Activated T-helper 9 cell treated with anti-CD3 and anti-CD28 coated beads, Interleukin-2, amount 50 U/mL, for 16 hours (primary cell): ENCODE measurements around the gene KCNMB1.

Experiments used
- DNase-seq: peaks from one replicate; pipeline ENCODE4 v3.0.0-alpha.2; 2020; ENCODE audit warnings: low read depth

KCNMB1 gene

DNA sequence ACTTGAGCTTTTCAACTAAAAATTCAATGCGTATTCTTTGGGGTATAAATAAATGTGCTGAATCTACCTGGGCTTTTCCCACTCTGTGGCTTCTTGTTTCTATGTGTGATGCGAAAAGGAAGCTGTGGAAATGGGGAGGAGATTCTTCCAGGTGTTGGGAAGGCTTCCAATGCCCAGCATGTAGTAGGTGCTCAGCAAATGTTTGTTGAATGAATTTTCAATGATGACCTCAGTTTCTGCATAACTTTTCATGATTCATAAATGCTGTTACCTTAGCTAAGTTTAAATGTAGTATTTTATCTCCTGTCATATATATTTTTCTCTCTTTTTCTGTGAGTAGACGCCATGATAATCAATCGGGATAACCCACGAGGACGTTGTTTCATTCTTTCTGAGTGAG is 25.6 kb upstream of the KCNMB1 start:
- DNase-seq = no peak

DNA sequence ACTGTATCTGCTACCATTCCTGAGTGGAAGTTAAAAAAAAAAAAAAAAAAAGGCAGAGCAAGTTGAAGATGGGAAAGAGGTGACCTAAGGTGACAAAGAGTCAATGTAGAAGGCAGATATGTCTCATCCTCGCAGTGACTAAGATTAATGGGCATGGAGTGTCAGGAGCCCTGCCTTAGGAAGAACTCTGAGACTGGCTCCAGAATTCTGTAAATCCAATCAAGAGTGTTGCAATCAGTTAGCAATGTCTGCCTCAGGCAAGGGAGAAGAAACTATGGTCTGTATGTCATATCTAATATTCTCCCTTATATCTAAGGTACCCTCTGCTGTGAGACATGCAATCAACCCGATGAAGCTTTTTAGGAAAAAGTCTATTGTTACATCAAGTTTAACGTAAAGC is 24.7 kb upstream of the KCNMB1 start:
- no peak for DNase-seq

DNA sequence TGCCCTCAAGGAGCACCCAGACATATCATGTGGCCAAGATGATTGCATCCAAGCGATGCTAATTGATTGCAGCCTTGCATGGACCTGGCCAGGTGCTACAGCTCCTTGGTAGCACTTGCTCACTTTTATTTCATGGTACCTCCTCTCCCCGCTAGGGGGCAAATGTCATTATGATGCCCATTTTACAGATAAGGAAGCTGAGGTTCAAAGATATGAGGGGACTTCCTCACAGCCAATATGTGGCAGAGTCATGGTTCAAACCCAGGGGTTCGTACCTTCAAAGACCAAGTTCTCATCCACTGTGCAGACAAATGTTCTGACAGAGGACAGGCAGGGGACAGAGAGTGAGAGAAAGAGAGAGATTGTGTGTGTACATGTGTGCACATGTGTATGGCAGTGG is 21.9 kb upstream of the KCNMB1 start:
- no peak for DNase-seq

DNA sequence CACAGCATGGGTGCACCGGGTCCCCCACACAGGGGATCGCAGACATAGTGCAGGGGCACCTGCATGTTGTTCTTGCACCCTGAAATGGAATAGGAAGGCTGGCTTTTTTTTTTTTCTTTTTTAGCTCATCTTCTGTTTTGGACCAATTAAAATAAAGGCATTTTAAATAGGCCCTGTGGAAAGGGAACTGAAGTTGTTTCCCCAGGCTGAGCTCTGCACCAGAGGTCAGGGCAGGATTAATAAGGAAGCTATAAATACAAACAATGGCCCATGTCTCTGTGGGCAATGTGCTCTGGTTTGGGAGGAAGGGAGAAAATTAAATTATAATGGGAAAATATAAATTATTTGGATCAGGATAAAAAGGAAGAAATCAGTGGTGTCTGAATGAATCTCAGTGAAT is 21.2 kb upstream of the KCNMB1 start:
- no peak for DNase-seq

DNA sequence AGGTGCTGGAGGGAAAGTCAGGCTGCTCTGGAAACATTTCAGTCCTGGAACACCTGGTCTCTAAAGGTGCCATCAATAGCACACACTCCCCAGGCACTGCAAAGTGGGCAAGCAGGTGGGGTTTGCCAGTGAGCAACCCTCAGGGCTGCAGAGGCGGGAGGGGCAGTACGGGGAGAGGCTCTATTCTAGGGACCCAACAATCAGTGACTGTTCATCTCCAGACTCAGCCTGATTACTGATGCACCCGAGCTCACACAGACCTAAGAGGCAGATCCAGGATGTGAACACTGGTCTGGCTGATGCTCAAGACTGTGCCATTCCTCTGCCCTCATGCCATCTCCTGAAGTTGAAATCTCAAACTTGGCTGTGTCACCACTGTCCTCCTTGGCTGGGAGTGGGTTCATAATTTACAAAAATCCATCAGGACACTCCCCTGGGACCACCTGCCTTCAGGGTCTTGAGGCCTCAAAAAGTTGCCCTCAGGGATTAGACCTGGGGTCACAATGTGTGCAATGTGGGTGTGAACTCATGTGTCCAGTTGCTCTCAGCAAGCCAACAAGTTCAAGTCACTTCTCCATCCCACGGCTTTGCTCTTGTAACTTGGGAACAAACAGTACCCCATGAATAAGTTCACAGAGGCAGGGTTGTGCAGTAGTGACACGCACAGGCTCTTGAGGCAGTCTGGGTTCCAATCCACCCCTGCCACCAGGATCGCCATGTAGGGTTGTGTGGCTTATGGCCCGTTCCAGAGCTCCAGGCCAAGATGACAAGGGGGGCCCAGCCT is 19.9 kb upstream of the KCNMB1 start:
- DNase-seq = no peak

DNA sequence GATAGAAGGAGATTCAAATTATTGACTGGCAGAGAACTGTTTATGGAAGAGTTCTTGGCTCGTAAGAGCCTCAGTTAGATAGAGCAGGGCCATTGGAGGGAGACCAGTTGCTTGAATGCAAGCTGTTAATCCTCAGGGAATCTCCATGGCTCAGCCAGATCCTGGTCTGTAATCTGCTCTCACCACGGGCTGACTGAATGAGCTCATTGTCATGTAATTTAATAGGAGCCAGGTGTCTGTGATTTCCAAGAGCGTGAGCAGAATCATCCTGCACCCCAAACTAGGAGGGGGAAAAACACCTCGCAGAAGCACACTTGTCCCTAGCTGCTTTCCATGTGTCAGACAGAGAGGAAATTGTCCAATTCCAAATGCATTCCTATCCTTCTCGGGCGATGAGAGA is 19.1 kb upstream of the KCNMB1 start:
- no peak for DNase-seq

DNA sequence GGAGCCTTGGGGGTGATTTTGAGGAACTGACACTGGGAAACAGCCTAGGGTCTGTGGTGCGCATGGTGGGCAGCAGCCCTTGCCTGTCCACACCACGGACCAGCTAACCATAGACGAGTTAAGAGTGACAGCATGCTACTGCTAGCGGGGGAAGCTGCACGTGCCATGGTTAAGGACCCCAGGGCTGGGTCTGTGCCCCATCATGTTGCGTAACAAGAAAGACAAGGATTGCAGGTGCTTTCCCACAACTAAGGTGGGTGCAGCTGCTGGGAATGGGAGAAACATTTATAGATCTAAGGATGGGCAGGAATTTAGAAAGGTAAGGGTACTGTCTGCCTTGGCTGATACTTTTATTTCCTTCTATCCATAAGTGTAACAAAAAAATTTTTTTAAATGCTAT is 17.9 kb upstream of the KCNMB1 start:
- DNase-seq = no peak

DNA sequence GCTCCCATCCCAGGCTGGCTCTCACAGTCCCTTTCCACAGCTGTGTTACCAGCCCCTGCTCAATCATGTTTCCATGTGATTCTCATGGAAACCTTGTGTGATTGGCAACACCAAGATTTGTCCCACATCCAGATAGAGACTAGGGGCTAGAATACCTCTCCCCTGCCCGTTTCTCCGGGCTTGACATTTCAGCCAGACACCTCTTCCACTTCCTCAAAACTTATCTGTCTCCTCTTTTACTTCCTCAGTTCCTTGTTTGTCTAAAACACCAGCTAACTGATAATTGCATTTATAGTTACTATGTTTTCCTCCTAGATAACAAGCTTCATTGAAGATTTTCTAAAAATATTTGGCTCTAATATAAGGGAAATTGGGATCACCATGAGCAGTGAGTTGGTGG is 16.6 kb upstream of the KCNMB1 start:
- no peak for DNase-seq

DNA sequence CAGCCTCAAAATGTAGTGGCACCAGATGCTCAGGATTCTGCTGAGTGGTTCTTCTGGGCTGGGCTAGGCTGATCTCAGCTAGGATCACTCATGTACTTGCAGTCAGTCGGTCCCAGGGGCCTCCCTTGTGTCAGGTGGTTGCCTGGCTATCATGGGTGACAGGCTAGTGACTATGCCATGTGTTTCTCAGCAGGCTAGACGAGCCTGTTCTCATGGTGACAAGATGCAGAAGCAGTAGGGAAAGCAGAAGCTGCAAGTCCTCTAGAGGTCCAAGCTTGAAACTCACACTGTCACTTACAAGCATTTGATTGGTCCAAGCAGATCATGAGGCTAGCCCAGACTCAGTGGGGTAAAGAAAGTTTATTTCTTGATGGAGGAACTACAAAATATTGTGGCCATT is 15.2 kb upstream of the KCNMB1 start:
- no peak for DNase-seq

DNA sequence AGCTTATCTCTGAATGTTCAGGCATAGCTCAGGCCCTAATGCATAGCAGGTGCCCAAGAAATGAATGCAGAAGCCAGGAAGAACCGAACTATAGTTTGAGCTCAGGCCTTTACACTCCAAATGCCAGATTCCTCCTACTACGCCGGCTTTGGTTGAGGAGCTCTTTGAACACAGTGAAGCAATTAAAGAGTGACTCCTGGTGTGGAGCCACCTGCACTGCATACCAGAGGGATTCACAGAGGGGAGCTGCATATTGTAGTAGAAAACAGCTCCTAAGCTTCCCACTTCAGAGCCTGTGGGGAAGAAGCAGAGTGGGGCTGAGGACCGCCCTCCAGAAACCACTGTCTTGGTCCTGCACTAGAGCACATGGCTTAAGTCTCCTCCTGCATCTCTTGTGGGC is 14.5 kb upstream of the KCNMB1 start:
- DNase-seq = no peak

DNA sequence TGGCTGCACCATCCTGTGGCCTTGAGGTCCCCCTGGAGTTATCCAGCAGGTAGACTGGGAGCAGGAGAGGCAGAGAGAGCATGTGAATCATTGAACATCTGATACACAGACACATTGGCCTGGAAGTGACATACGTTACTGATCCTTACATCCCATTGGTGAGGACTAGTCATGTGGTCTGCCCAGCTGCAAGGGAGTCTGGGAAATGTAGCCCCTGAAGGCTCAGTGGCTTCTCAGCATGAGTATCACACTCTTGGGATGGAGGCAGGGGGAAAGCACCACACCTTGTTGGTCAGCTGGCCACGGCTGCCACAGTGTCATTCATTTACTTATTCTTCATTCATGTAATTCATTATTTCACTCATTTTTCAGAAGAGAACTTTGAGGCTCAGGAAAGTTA is 13.3 kb upstream of the KCNMB1 start:
- DNase-seq = no peak

DNA sequence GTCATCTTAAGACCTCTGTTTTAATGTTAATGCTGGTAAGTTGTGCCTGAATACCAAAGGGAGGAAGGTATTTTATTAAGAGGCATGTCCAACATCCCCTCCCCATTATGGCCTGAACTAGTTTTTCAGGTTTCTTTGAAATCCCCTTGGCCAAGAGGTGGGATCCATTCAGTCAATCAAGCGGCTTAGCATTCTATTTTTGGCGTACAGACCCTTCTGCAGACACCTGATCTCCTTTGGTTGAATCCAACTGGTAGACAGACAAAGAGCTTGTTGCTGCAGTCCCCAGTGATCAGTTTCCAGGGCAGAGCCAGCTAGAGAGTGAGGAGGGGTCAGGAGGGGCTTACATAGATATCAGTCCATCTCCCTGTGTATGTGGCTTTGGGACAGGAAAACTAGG is 7.9 kb upstream of the KCNMB1 start:
- DNase-seq = no peak

DNA sequence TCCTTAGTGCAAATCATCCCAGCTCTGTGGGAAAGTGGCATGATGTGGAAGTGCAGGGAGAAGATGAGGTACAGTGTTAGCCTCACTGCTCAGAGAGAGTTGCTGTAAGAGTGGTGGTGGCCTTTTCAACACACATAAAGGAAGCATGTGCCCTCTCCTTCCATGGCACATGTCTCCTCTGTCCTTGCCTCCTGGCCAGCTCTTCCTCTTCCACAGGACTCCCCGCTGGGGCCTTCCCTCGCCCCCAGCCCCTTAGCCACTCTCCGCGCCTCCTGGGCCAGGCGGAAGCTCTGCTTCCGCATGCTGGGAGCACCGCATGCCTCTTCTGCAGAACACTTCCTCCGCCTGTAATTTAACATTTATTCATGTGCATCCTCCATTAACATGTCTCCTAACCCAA is 4.8 kb upstream of the KCNMB1 start:
- no peak for DNase-seq

DNA sequence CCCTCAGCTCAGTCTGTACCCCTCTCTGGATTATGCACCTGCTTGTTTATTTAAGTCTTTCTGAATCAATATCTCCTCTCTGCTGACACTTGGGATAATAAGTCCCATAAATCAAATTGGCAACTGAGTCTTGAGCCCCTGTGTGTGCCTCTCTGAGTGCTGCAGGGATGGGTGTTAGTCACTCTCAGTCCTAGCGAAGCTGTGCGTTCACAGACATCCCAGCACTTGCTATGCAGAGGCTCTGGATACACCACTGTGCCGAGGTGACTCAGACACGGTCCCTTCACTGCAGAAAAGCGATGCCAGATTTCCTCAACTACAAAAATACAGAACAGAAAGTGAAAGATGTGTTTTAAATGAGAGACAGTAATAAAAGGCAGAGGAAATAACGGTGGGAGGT is 4.1 kb upstream of the KCNMB1 start:
- no peak for DNase-seq

DNA sequence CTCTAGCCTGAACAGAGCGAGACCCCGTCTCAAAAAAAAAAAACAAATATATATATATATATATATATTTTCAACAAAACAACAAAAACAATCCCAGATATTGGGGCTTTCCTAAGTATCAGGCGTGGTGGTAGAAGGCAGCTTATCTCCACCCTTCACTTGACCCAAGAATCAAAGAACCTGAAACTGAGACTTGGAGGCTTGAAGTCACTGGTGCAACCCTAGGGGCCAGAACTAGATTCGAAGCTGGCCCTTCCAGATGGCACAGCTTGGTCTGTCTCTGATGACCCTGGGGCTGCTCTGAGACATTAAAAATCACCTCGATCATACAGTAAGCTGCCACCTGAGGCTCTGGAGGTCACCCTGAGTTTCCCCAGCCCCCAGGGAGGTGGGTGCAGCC is 1.3 kb upstream of the KCNMB1 start:
- DNase-seq = no peak

DNA sequence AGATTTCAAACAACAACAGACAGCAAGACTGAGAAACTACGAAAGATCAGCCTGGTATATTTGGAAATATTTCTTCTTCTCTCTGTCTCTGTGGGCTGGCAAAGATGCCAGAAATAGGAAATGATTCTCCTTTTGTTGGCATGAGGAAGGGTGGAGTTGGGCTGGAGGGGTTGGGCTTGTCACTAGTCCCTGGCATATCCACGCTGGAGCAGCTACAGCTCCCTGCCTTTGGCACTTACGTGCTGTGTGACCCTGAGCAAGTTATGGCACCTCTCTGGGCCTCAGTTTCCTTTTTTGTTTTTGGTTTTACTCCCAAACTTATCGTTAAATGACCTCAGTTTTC is 354 bp upstream of the KCNMB1 start:
- no peak for DNase-seq

DNA sequence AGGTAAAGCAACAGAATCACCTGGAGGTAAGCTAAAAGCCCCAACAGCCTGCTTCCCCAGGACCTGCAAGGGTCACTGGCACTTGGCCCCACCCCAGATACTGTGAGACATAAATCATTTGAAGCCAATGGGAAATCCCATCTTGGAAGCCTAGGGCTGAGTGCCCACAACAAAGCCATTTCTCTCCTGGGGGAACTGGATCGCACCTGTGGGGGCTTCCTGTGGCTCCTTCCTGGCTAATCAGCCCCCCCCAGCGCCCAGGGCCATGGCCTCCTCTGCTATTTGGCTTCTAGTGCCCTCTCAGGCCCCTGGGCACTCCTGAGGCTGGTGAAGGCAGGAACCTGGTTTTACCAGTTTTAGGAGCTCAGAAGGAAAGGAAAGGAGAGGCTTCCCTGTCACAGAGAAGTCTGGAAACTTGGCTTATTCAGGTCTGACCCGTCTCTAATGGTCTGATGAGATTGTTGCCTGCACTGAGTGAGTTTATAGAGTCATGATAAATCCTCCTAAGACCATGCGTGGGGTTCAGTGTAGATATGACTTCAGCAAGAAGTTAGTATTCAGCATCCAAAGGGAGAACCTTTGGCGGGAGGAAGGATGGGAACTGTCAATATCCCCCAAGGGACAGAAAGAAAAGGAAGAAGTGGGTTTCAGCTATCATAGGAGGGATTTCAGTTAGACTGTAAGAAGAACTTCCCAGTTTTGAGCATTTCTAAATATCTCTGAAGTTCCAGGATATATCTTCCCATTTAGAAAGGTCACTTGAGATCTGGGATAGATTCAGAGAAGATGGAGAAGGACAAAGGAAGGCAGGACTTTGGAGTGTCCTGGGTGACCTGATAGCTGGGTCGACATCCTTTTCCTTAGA is 1.2 kb downstream of the KCNMB1 start:
- no peak for DNase-seq

DNA sequence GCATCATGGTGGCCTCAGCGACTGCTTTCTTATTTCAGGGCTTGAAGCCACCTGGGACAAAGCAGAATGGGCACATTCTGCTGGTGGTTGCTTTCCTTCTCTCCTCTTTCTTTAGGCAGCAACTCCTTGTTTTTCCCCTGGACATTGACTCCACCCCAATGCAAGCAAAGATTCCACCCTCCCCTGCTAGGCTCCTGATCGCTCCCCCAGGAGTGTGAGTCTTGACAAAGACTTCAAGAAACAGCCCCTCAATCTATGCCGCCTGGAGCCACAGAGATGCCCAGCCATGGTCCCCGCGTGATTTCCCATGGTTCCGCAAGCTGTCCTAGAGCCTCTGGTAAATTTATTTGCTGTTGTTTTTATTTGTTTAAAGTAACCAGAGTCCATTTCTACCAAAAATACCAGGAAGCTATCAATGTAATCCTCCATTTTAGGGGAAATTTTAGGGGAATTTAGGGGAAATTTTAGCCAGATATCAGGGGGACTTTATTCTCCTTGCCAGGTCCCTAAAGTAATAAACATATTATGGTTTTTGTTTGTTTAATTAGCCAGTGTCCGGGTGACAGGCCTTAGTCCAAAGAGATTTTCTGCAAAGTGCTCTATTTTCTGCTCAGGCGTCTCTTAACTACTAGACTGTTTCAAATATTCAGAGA is 2.3 kb downstream of the KCNMB1 start:
- no peak for DNase-seq

DNA sequence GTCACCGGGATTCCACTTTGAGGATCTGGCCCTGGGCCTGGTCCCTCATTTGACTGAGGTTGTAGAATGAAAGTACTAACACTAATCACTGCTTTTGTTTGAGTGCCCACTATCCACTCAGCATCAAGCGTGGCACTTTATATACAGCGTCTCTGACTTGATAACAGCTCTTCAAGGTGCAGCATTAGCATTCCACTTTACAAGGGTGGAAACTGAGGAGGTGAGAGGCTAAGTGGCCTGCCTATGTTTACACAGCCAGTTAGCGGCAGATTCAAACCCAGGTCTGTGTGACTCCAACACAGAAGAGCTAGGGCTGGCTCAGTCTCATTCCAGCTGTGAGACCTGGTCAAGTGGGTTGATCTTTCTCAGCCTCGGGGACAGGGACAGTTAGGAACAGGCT is 5.9 kb downstream of the KCNMB1 start:
- no peak for DNase-seq

DNA sequence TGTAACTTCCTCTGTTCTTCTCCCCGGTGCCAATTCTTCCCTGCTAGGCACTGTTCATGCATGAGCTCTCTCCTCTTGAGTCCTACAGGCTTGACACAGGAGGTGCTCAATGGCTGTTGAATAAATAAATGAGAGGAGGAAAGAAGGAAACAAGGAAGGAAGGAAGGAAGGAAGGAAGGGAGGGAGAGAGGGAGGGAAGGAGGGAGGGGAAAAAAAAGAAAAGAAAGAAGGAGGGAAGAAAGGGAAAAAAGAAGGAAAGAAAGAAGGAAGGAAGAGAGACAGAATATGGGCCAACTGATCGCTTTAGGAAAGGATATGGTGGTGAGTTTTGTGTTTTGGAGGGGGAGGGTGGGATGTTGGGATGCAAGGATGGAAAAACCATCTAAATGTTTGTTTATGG is 6.4 kb downstream of the KCNMB1 start:
- DNase-seq = no peak

DNA sequence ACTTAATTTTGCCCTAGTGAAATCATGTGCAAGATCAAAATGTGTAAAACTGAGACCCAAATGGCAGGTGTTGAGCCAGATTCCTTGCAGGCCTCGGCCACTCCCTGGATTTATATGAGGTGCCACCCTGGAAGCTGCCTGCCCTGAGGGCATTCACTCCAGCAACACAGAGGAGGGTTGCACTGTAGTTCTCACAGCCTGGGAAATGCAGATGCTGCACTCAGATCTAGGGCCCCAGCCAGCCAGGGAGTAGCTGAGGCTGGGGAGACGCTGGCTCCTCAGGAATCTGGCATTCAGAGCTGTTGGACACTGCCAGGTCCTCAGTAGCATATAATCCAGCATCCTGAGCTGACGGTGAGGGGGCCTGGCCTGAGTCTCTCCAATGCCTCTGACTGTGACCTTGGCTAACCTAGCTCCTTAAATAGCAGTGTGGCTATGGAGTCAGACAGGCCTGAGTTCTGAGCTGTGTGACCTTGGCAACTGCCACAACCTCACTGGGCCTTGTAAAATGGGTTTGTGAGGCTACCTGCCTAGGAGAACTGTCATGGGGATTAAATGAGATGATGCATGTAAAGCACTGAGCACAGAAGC is 8.7 kb downstream of the KCNMB1 start:
- DNase-seq = no peak

DNA sequence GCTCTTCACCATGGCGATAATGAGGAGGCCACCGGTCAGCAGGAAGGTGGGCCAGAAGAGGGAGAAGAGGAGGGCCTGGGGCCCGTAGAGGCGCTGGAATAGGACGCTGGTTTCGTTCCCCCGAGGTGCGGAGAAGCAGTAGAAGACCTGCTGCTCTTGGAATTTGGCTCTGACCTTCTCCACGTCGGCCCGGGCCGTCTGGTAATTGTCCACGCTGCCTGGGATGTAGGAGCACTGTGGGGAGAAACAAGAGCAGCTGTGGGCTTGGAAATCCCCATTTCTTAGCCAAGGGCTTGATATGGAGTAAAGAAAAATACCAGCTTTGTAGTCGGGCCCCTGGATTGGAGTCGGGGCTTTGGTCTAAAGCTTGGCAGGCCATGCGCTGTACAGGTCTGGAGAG is 10.4 kb downstream of the KCNMB1 start:
- DNase-seq = no peak

DNA sequence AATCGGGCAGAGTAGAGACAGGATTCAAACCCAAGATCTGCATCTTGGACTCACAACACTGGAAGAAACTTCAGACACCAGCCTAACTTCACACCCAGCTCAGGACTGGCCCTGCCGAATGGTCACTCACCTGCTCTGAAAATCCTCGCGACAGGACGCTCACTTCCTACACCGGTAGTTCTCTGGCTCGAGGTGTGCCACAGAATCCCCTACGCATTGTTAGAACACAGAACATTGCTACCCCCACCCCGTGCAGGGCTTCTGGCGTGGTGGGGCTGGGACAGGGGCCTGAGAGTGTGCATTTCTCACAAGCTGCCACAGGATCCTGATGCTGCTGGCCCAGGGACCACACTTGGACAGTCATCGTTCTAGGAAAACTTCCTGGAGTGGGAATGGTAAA is 12.1 kb downstream of the KCNMB1 start:
- no peak for DNase-seq
